Coronary artery (tissue), 2 donors: Measurements from ENCODE around the gene NUDT14.
A peak's percentile ranks its signal among the peaks of the same experiment; 100 is the strongest.

ENCODE experiments used
- DNase-seq: peaks from one replicate; pipeline ENCODE4 v3.0.0-alpha.2; 2017; ENCODE audit warnings: low spot score
- H3K27ac ChIP-seq, 2 donors: fragments of 200-600 bp; sonication (generic); one replicate each; pipeline ENCODE4 v1.5.1; 2016 to 2019
- H3K4me3 ChIP-seq: fragments of 200-600 bp; sonication (generic); 2 replicates; pipeline ENCODE4 v1.5.1; 2016; ENCODE audit warnings: mild to moderate bottlenecking, moderate library complexity
- CTCF ChIP-seq: fragments of 200-600 bp; sonication (generic); IDR thresholded peaks from one replicate; pipeline ENCODE4 v1.5.1; 2019; ENCODE audit warnings: antibody characterized with exemption

Gene NUDT14

GRCh38 chr14:105177082-105177481 lies 4.0 kb downstream of the NUDT14 start:
- TF ChIP-seq CTCF, result no peak
- no peak overlapping the region for H3K27ac ChIP-seq
- no peak overlapping the region for H3K4me3 ChIP-seq
- no peak for DNase-seq

GRCh38 chr14:105176513-105176912 lies 4.6 kb downstream of the NUDT14 start:
- no peak for DNase-seq
- TF ChIP-seq CTCF, result no peak
- Histone ChIP-seq H3K4me3 (no peak overlapping the region), H3K27ac (no peak overlapping the region)

DNA sequence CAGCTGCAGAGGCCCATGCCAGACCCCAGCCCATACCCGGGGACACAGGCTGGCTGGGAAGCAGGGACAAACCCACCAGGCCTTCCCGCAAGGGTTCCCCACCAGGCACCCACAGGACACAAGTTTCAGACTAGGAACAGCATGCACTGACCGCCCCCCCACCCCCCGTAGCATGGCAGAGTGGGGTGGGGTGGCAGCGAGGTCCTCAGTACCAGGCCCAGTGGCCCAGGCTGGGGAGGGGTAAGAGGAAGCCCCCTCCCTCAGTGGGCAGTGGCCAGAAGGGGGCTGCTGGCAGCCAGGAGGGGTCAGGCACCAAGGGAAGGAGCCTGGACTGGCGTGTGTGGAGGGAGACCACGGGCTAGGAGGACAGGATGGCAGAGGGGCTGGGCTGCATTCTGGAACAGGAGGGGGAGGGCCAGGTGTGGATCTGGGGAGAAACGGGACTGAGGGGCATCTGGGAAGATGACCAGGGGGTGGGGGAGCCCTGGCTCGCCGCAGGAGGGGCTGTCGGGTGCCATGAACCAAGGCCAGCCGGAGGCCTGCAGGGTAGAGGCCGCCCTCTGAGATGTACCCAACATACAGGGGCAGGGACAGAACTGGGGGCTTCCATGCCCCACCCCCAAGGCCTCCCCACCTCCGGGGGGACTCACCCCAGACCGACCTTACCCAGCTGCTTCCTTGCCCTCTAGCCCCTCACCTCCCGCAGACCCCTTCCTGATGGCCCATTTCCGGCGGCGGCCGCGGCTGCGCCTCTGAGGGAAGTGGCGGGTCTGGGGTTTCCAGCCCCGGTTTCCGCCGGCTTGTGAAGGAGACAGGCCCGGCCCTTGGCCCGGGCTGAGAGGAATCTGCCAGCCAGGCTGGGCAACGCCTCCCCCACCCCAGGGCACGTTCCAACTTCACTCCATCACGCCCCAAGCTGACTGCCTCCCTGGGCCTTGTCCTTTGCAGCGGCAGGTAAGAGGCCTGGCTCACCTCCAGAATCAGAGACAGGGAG lies 6.9 kb downstream of the NUDT14 start:
- TF ChIP-seq CTCF, result no peak
- no peak overlapping the region for H3K27ac ChIP-seq
- H3K4me3 ChIP-seq, result no peak overlapping the region
- DNase-seq, result no peak

GRCh38 chr14:105173145-105173544 lies 8.0 kb downstream of the NUDT14 start:
- no peak overlapping the region for H3K4me3 ChIP-seq
- TF ChIP-seq CTCF, result no peak

DNA sequence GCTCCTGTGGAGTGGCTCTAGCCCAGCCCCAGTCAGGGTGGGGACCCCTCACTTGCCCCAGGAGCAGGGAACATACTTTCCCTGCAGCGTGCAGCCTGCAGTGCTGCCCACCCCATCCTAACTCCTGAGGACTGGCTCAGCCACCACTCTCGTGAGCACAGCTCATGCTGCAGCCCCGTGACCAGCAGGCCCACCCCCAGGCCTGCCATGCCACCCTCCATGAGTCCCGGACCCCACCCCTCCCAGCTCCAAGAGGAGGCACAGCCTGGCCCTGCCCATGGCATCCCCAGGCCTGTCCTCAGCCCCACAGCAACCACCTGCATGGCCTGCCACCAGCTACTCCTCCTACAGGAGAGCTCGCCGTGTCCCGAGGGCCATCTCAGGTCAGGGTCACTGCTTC lies 8.6 kb downstream of the NUDT14 start:
- Histone ChIP-seq H3K27ac (no peak overlapping the region), H3K4me3 (no peak overlapping the region)
- DNase-seq, result no peak
- TF ChIP-seq CTCF, result no peak

More at GRCh38 chr14:105173145-105173544, 8.0 kb downstream of the NUDT14 start:
- DNase-seq, result no peak
- no peak overlapping the region for H3K27ac ChIP-seq

GRCh38 chr14:105171004-105171673 lies 10.0 kb downstream of the NUDT14 start:
- H3K27ac ChIP-seq, result peak overlapping the region in 1 of 2 donors; percentile 31
- DNase-seq, result no peak
- TF ChIP-seq CTCF, result no peak
- no peak overlapping the region for H3K4me3 ChIP-seq
